Ovary (tissue), 9 donors: ENCODE measurements around the gene JUNB. TPM values are rescaled to one million over a fixed set of nuclear protein-coding genes. Genes with fewer than 3 reads are reported as not detected.

Experiments
- DNase-seq, 5 donors: peaks; one replicate each; pipeline ENCODE4 v3.0.0-alpha.2; 2019 to 2020
- H3K27ac ChIP-seq, 2 donors: fragments of 200-600 bp; one replicate each; pipeline versions ENCODE4 v1.5.1 to v1.8.0; 2019 to 2022
- H3K27me3 ChIP-seq: fragments of 200-600 bp; one replicate; pipeline ENCODE4 v1.8.0; 2022
- H3K36me3 ChIP-seq: fragments of 200-600 bp; sonication (generic); one replicate; pipeline ENCODE4 v1.5.1; 2019
- H3K4me1 ChIP-seq: one replicate; pipeline ENCODE4 v1.8.1; 2013; ENCODE audit warnings: mild to moderate bottlenecking, moderate library complexity; ENCODE audit not compliant: insufficient read depth
- H3K4me3 ChIP-seq: fragments of 200-600 bp; sonication (generic); one replicate; pipeline ENCODE4 v1.5.1; 2017
- H3K9me3 ChIP-seq, 2 donors: fragments of 200-600 bp in 1 of 2; sonication (generic) in 1 of 2; one replicate each; pipeline versions ENCODE4 v1.5.1 to v1.8.1; 2013 to 2019; ENCODE audit warnings: mild to moderate bottlenecking in 1 of 2, moderate library complexity in 1 of 2
- EP300 ChIP-seq: sonication (generic); formaldehyde crosslinking; IDR thresholded peaks from one replicate; pipeline ENCODE4 v1.6.1; 2017; ENCODE audit warnings: antibody characterized with exemption
- POLR2A ChIP-seq: fragments of 450-650 bp; IDR thresholded peaks from one replicate; pipeline ENCODE4 v1.6.1; 2017; ENCODE audit warnings: antibody characterized with exemption, mild to moderate bottlenecking, moderate library complexity
- WGBS, 3 donors: extraction: QIAGEN DNeasy Blood & Tissue Kit in 1 of 3; methylation state at CpG; one replicate each; pipeline versions ENCODE4 v1.1.5 to v1.1.7; 2013 to 2017; 5-methylcytosine and 5-hydroxymethylcytosine counted together
- intact Hi-C, 4 donors: fragments of 100-400 bp; cut with DNase I; formaldehyde crosslinking; loops; one replicate each; pipeline versions ENCODE4 v1.11.0 to v1.15.1; 2022 to 2023
- polyA plus RNA-seq, 2 donors: library from polyadenylated mRNA; stranded (reverse); fragments of 200-250 nt in 1 of 2; fragments of 350-450 nt in 1 of 2; fragmentation: Illumina TruSeq in 1 of 2; extraction: RNeasy Lipid Tissue Mini Kit (QIAGEN cat#74804) in 1 of 2; gene quantifications; one replicate each; pipeline ENCODE4 v1.2.3, GENCODE V29; 2013 to 2014
- total RNA-seq, 7 donors: library from RNA; depleted of rRNA in 2 of 7; stranded (reverse); fragments of >200 nt in 2 of 7; fragmentation: NEBNext Ultra II Directional in 3 of 7; extraction: Animal tissue kit (Norgen Biotek cat#: 25700) in 3 of 7; gene quantifications; one replicate each; pipeline versions ENCODE4 v1.1.0 to v1.2.4, GENCODE V29; 2016 to 2023
- TF ChIP-seq, protein P1 (sequence below), 3 donors: fragments of 450-650 bp in 2 of 3; fragments of 200-600 bp in 1 of 3; IDR thresholded peaks; one replicate each; pipeline versions ENCODE4 v1.5.1 to v1.8.0; 2016 to 2022; ENCODE audit warnings: antibody characterized with exemption in 3 of 3, mild to moderate bottlenecking in 1 of 3
- donor health status: DM: no; HTN: no; CAD: no; lungs with moderate emphysema.
- donor health status: DM: no; HTN: no; CAD: no.
- donor health status: Bipolar disorder and iron deficiency.
- donor health status: DM: yes; HTN: yes; CAD: no.
- donor health status: DM: no; HTN: no; CAD: no.
- donor health status: DM: yes; HTN: yes; CAD: no.

The JUNB gene
- total and polyA plus RNA-seq, 9 donors = 6.8 to 3,039 (median 413) TPM

GRCh38 chr19:12783849-12784393, 7.4 kb upstream of the JUNB start:
- Histone ChIP-seq H3K27ac (peak overlapping the region; percentile 64 to 99), H3K36me3 (no peaks in the 10 kb centered on the region), H3K4me3 (no peak overlapping the region), H3K27me3 (no peaks in the 10 kb centered on the region), H3K9me3 (no peaks in the 10 kb centered on the region), H3K4me1 (peaks cover 21% of the 10 kb centered on the region)
- intact Hi-C loops = loop anchor here in 1 of 4 donors (10.0 kb wide), 1 partner anchor 1061 kb away; no protein-coding TSS in a partner anchor
- peak in 4 of 5 donors; percentile 26 to 66 (median 56) for DNase-seq
- 21 to 26% (median 21%) methylated on average over 15 to 19 of the region's 19 CpGs for WGBS, 3 donors
- TF ChIP-seq, protein P1, sequence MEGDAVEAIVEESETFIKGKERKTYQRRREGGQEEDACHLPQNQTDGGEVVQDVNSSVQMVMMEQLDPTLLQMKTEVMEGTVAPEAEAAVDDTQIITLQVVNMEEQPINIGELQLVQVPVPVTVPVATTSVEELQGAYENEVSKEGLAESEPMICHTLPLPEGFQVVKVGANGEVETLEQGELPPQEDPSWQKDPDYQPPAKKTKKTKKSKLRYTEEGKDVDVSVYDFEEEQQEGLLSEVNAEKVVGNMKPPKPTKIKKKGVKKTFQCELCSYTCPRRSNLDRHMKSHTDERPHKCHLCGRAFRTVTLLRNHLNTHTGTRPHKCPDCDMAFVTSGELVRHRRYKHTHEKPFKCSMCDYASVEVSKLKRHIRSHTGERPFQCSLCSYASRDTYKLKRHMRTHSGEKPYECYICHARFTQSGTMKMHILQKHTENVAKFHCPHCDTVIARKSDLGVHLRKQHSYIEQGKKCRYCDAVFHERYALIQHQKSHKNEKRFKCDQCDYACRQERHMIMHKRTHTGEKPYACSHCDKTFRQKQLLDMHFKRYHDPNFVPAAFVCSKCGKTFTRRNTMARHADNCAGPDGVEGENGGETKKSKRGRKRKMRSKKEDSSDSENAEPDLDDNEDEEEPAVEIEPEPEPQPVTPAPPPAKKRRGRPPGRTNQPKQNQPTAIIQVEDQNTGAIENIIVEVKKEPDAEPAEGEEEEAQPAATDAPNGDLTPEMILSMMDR (IDR thresholded peaks at IDR 0.05) = no peak
- TF ChIP-seq EP300 = no peak
- TF ChIP-seq POLR2A = no peak

GRCh38 chr19:12784394-12784870, 6.9 kb upstream of the JUNB start:
- peak overlapping the region; percentile 64 to 99 for H3K27ac ChIP-seq
- TF ChIP-seq EP300 = no peak
- TF ChIP-seq, protein P1 (IDR thresholded peaks at IDR 0.05) = no peak
- TF ChIP-seq POLR2A = no peak
- H3K36me3 ChIP-seq = no peaks in the 10 kb centered on the region
- H3K4me3 ChIP-seq = no peak overlapping the region
- intact Hi-C loops = loop anchor here in 1 of 4 donors (10.0 kb wide), 1 partner anchor 1060 kb away; no protein-coding TSS in a partner anchor
- no peaks in the 10 kb centered on the region for H3K9me3 ChIP-seq
- no peaks in the 10 kb centered on the region for H3K27me3 ChIP-seq
- DNase-seq = no peak
- WGBS, 3 donors = 71 to 78% (median 75%) methylated on average over 10 of the region's 10 CpGs
- peaks cover 19% of the 10 kb centered on the region for H3K4me1 ChIP-seq

- peaks cover 16% of the 10 kb centered on the region for H3K4me1 ChIP-seq
- 43 to 54% (median 49%) methylated on average over 5 of the region's 5 CpGs for WGBS, 3 donors
These were observed 6.3 kb upstream of the JUNB start for GRCh38 chr19:12784871-12785430.

GRCh38 chr19:12785431-12786031, 5.8 kb upstream of the JUNB start:
- Histone ChIP-seq H3K9me3 (no peaks in the 10 kb centered on the region), H3K27ac (peak overlapping the region; percentile 72 to 99), H3K4me1 (peaks cover 16% of the 10 kb centered on the region), H3K27me3 (no peaks in the 10 kb centered on the region), H3K4me3 (no peak overlapping the region), H3K36me3 (no peaks in the 10 kb centered on the region)
- 72 to 78% (median 72%) methylated on average over 4 of the region's 4 CpGs for WGBS, 3 donors
- DNase-seq = peak in 1 of 5 donors; percentile 36
- intact Hi-C loops = loop anchor here in 1 of 4 donors (10.0 kb wide), 1 partner anchor 1059 kb away; no protein-coding TSS in a partner anchor
- no peak for TF ChIP-seq EP300

More at GRCh38 chr19:12784871-12785430, 6.3 kb upstream of the JUNB start:
- TF ChIP-seq EP300 (no peak), POLR2A (no peak)
- TF ChIP-seq, protein P1 (IDR thresholded peaks at IDR 0.05) = no peak
- Histone ChIP-seq H3K27me3 (no peaks in the 10 kb centered on the region), H3K27ac (peak overlapping the region in 1 of 2 donors; percentile 99), H3K36me3 (no peaks in the 10 kb centered on the region), H3K4me3 (no peak overlapping the region), H3K9me3 (no peaks in the 10 kb centered on the region)
- intact Hi-C loops = loop anchor here in 1 of 4 donors (10.0 kb wide), 1 partner anchor 1060 kb away; no protein-coding TSS in a partner anchor
- DNase-seq = no peak
